ENCODE measurements around the gene EPX. TPM values are rescaled to one million over a fixed set of nuclear protein-coding genes. Genes with fewer than 3 reads are reported as not detected.

The EPX gene
- total and polyA plus RNA-seq, 2 of the 4 experiments (the other 2 are of a cell fraction): not detected

GRCh38 chr17:58161566-58161965 lies 31.0 kb upstream of the EPX start:
- Histone ChIP-seq H3K23ac (ENCODE audit: low read depth, low read length) (no peak overlapping the region), H3K4me1 (ENCODE audit: control insufficient read depth, insufficient read depth, low read length) (peaks cover 2% of the 10 kb centered on the region; the same call in 1 of the 2 replicates), H3K4ac (ENCODE audit: low read depth, low read length) (no peak overlapping the region), H3K36me3 (ENCODE audit: control insufficient read depth, insufficient read depth, low read length) (no peaks in the 10 kb centered on the region), H3K4me3 (ENCODE audit: insufficient read depth, low read depth, low read length) (no peak overlapping the region), H4K20me1 (ENCODE audit: insufficient read depth, low read length) (no peaks in the 10 kb centered on the region), H3K27ac (ENCODE audit: insufficient read depth, low read length) (no peak overlapping the region), H2BK15ac (ENCODE audit: low read depth, low read length) (no peak overlapping the region), H4K8ac (ENCODE audit: low read depth in 2 of 2, low read length in 2 of 2) (no peak overlapping the region), H3K79me1 (ENCODE audit: low read depth in 1 of 2, low read length in 2 of 2) (no peaks in the 10 kb centered on the region), H4K5ac (ENCODE audit: low read depth, low read length) (no peak overlapping the region), H2BK120ac (ENCODE audit: low read depth, low read length) (no peak overlapping the region), H3K9ac (ENCODE audit: low read depth, low read length) (no peak overlapping the region), H3K14ac (replicated peaks; ENCODE audit: low read depth, low read length) (no peak overlapping the region), H2AK5ac (ENCODE audit: low read depth, low read length) (no peak overlapping the region), H2AK9ac (replicated peaks; ENCODE audit: low read depth, low read length, poor library complexity) (no peak overlapping the region), H2BK20ac (ENCODE audit: low read depth, low read length) (no peak overlapping the region), H2AFZ (replicated peaks; ENCODE audit: low read length, poor library complexity) (no peak overlapping the region), H3K56ac (ENCODE audit: extremely low read depth, insufficient read depth, low read length) (no peak overlapping the region), H3K4me2 (ENCODE audit: low read depth, low read length) (no peak overlapping the region), H2BK5ac (ENCODE audit: low read depth, low read length, poor library complexity, severe bottlenecking) (no peak overlapping the region), H3K27me3 (ENCODE audit: control insufficient read depth, insufficient read depth, low read length) (peaks cover 15% of the 10 kb centered on the region), H3K9me3 (ENCODE audit: control insufficient read depth, insufficient read depth, low read length) (no peaks in the 10 kb centered on the region), H4K91ac (ENCODE audit: insufficient read depth, low read depth, low read length) (no peak overlapping the region), H3K18ac (ENCODE audit: low read depth, low read length) (no peak overlapping the region), H3K9me1 (ENCODE audit: insufficient read depth, low read length) (no peaks in the 10 kb centered on the region)
- TF ChIP-seq, protein P1, sequence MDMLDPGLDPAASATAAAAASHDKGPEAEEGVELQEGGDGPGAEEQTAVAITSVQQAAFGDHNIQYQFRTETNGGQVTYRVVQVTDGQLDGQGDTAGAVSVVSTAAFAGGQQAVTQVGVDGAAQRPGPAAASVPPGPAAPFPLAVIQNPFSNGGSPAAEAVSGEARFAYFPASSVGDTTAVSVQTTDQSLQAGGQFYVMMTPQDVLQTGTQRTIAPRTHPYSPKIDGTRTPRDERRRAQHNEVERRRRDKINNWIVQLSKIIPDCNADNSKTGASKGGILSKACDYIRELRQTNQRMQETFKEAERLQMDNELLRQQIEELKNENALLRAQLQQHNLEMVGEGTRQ (IDR thresholded peaks at IDR 0.05; ENCODE audit: low read depth, low read length): no peak
- TF ChIP-seq CHD1 (IDR thresholded peaks at IDR 0.05; ENCODE audit: low read depth, low read length) (no peak), SMC3 (IDR thresholded peaks at IDR 0.05; ENCODE audit: low read depth, low read length) (no peak), MAFK (IDR thresholded peaks at IDR 0.05; ENCODE audit: low read depth, low read length) (no peak), MXI1 (IDR thresholded peaks at IDR 0.05; ENCODE audit: borderline replicate concordance, low read depth, low read length) (no peak), FOS (IDR thresholded peaks at IDR 0.05; ENCODE audit: low read depth, low read length) (no peak), BHLHE40 (IDR thresholded peaks at IDR 0.05; ENCODE audit: low read depth, low read length) (no peak), CEBPB (IDR thresholded peaks at IDR 0.05; ENCODE audit: low read depth, low read length) (no peak), CTCF (conservative IDR thresholded peaks at IDR 0.05; ENCODE audit: low read depth, low read length) (no peak)
- dilution Hi-C loops (cut with HindIII; ENCODE audit: low sequenced_read_pairs, unreplicated experiment): no loop called here
- no TSS peak for BruUV-seq (replicated peaks)
- intact Hi-C loops (cut with micrococcal nuclease): no loop called here
- ChIA-PET CTCF (no interaction called here), POLR2A (ENCODE audit: unreplicated experiment) (no interaction called here)
- no CpG with 5 or more reads among the region's 3 CpGs for WGBS, 2 experiments (ENCODE audit: extremely low coverage in 2 of 2, insufficient read length in 1 of 2)
- in situ Hi-C loops (cut with MboI; ENCODE audit: low sequenced_read_pairs): no loop called here
- DNase-seq (no peak), ATAC-seq (ENCODE audit: low read depth) (no peak)
